HCT116 (cell line): ENCODE data around the gene DOLPP1. TPM values are rescaled to one million over a fixed set of nuclear protein-coding genes. Genes with fewer than 3 reads are reported as not detected.

Source experiments
- ATAC-seq: fragments of 200-7000 bp; cut with Tn5 transposase; 2 replicates; pipeline ENCODE4 v1.9.1; 2020; ENCODE audit warnings: mild to moderate bottlenecking, moderate library complexity
- BruUV-seq: library from RNA; stranded (reverse); fragments of 400-500 nt; replicated peaks from 2 replicates; lab custom pipeline; 2021; lab: Mats Ljungman, UMichigan
- CTCF ChIA-PET: fragments of 300-600 bp; sonication (Branson Sonifier 250); formaldehyde crosslinking; loops from one replicate; lab custom pipeline; 2021; ENCODE audit warnings: antibody characterized with exemption; lab: Charles Lee
- POLR2A ChIA-PET: fragments of 300-600, 350-600 bp; sonication (Branson Sonifier 250); formaldehyde crosslinking; loops from one replicate; lab custom pipeline; 2021; ENCODE audit warnings: antibody characterized with exemption; lab: Charles Lee
- RAD21 ChIA-PET, 2 experiments: fragments of 300-600 bp; sonication (Branson Sonifier 250); formaldehyde crosslinking; loops; one replicate each; lab custom pipeline; 2023; ENCODE audit warnings: low total read pairs in 2 of 2; ENCODE audit not compliant: uncharacterized antibody in 2 of 2, unreplicated experiment in 2 of 2, low non-redundant PET in 1 of 2; lab: Charles Lee
- DNase-seq: peaks from one replicate; pipeline ENCODE4 v3.0.0-alpha.2; 2010; ENCODE audit warnings: low read depth, low spot score
- H2AFZ ChIP-seq: fragments of 200-600 bp; shearing (Covaris generic), sonication (generic); 2 replicates; pipeline ENCODE4 v1.6.1; 2017; ENCODE audit warnings: low read depth, mixed run types, mixed read lengths, antibody characterized with exemption, low read length; ENCODE audit not compliant: poor library complexity, severe bottlenecking
- H3K27ac ChIP-seq: 2 replicates; pipeline ENCODE4 v1.5.1; 2012; ENCODE audit warnings: low read depth, low read length
- H3K27me3 ChIP-seq: fragments of 200-600 bp; sonication (generic); 2 replicates; pipeline ENCODE4 v1.6.1; 2016; ENCODE audit warnings: mixed run types, low read length, mixed read lengths; ENCODE audit not compliant: insufficient read depth
- H3K36me3 ChIP-seq, 2 experiments: fragments of 200-500 bp in 1 of 2; fragments of 200-600 bp in 1 of 2; sonication (Bioruptor generic) in 1 of 2; sonication (generic) in 1 of 2; 2 replicates each; pipeline versions ENCODE4 v1.5.1 to v1.6.1; 2014 to 2016; ENCODE audit warnings: low read length in 2 of 2, inconsistent platforms in 1 of 2, mixed read lengths in 1 of 2, mixed run types in 1 of 2; ENCODE audit not compliant: insufficient read depth in 2 of 2, control insufficient read depth in 1 of 2
- H3K4me1 ChIP-seq, 2 experiments: fragments of 200-600 bp in 1 of 2; sonication (generic) in 1 of 2; 2 replicates each; pipeline versions ENCODE4 v1.5.1 to v1.6.1; 2012 to 2017; ENCODE audit warnings: low read length in 2 of 2, inconsistent platforms in 1 of 2, mild to moderate bottlenecking in 1 of 2, mixed read lengths in 1 of 2, mixed run types in 1 of 2, moderate library complexity in 1 of 2; ENCODE audit not compliant: insufficient read depth in 2 of 2, control insufficient read depth in 1 of 2
- H3K4me2 ChIP-seq: fragments of 200-600 bp; sonication (generic); 2 replicates; pipeline ENCODE4 v1.6.1; 2017; ENCODE audit warnings: mixed run types, low read length, mixed read lengths
- H3K4me3 ChIP-seq, 2 experiments: fragments of 200-600 bp in 1 of 2; sonication (generic) in 1 of 2; replicated peaks in 1 of 2; 2 replicates each; pipeline ENCODE4 v1.5.1; 2011 to 2016; ENCODE audit warnings: low read length in 2 of 2, control low read depth in 1 of 2, low read depth in 1 of 2, mild to moderate bottlenecking in 1 of 2, mixed read lengths in 1 of 2, mixed run types in 1 of 2
- H3K79me2 ChIP-seq: fragments of 200-600 bp; sonication (generic); 2 replicates; pipeline ENCODE4 v1.6.1; 2017; ENCODE audit warnings: mild to moderate bottlenecking, mixed run types, low read length, moderate library complexity, mixed read lengths; ENCODE audit not compliant: insufficient read depth
- H3K9ac ChIP-seq: fragments of 200-600 bp; sonication (generic); 2 replicates; pipeline ENCODE4 v1.6.1; 2016; ENCODE audit warnings: low read length, mixed read lengths
- H3K9me2 ChIP-seq: fragments of 200-600 bp; sonication (generic), shearing (Covaris generic); 2 replicates; pipeline ENCODE4 v1.6.1; 2017; ENCODE audit warnings: mixed run types, mild to moderate bottlenecking, moderate library complexity; ENCODE audit not compliant: insufficient read depth
- H3K9me3 ChIP-seq, 2 experiments: fragments of 200-500 bp in 1 of 2; fragments of 200-600 bp in 1 of 2; sonication (Bioruptor generic) in 1 of 2; sonication (generic) in 1 of 2; 2 replicates each; pipeline ENCODE4 v1.6.1; 2014 to 2017; ENCODE audit warnings: low read length in 2 of 2, mixed read lengths in 2 of 2, inconsistent platforms in 1 of 2, low read depth in 1 of 2, mild to moderate bottlenecking in 1 of 2, mixed run types in 1 of 2, moderate library complexity in 1 of 2; ENCODE audit not compliant: control insufficient read depth in 1 of 2, insufficient read depth in 1 of 2
- H4K20me1 ChIP-seq: fragments of 200-600 bp; sonication (generic), shearing (Covaris generic); 2 replicates; pipeline ENCODE4 v1.6.1; 2017; ENCODE audit warnings: mixed run types, mild to moderate bottlenecking, moderate library complexity; ENCODE audit not compliant: insufficient read depth
- ATF3 ChIP-seq: IDR thresholded peaks from 2 replicates; pipeline ENCODE4 v1.6.1; 2012
- CBX3 ChIP-seq: IDR thresholded peaks from 2 replicates; pipeline ENCODE4 v1.6.1; 2012; ENCODE audit warnings: low read depth
- CEBPB ChIP-seq: IDR thresholded peaks from 2 replicates; pipeline ENCODE4 v1.6.1; 2012; ENCODE audit warnings: low read depth
- CTCF ChIP-seq, 3 experiments: fragments of 200-600 bp in 1 of 3; sonication (generic) in 1 of 3; IDR thresholded peaks in 2 of 3; conservative IDR thresholded peaks in 1 of 3; 2 replicates each; pipeline ENCODE4 v1.5.1; 2012 to 2017; ENCODE audit warnings: low read depth in 2 of 3, low read length in 2 of 3, antibody characterized with exemption in 1 of 3, borderline replicate concordance in 1 of 3, control low read depth in 1 of 3, mild to moderate bottlenecking in 1 of 3, mixed read lengths in 1 of 3, mixed run types in 1 of 3, moderate library complexity in 1 of 3; ENCODE audit not compliant: insufficient read depth in 1 of 3
- EGR1 ChIP-seq: IDR thresholded peaks from 2 replicates; pipeline ENCODE4 v1.6.1; 2012; ENCODE audit warnings: low read depth
- ELF1 ChIP-seq: IDR thresholded peaks from 2 replicates; pipeline ENCODE4 v1.6.1; 2012; ENCODE audit warnings: low read depth, borderline replicate concordance
- EZH2 ChIP-seq: fragments of 200-600 bp; sonication (generic); IDR thresholded peaks from 2 replicates; pipeline ENCODE4 v1.6.1; 2017; ENCODE audit warnings: antibody characterized with exemption, mixed run types
- EZH2phosphoT487 ChIP-seq: fragments of 200-600 bp; IDR thresholded peaks from 2 replicates; pipeline ENCODE4 v1.6.1; 2018; ENCODE audit warnings: antibody characterized with exemption, borderline replicate concordance
- FOSL1 ChIP-seq: IDR thresholded peaks from 2 replicates; pipeline ENCODE4 v1.6.1; 2012; ENCODE audit warnings: low read depth
- JUND ChIP-seq: IDR thresholded peaks from 2 replicates; pipeline ENCODE4 v1.6.1; 2012
- MAX ChIP-seq: IDR thresholded peaks from 2 replicates; pipeline ENCODE4 v1.6.1; 2012
- POLR2A ChIP-seq: IDR thresholded peaks from 2 replicates; pipeline ENCODE4 v1.7.0; 2011; ENCODE audit warnings: borderline replicate concordance; ENCODE audit not compliant: insufficient read depth, insufficient read length; ENCODE audit errors: extremely low read depth
- POLR2AphosphoS5 ChIP-seq: IDR thresholded peaks from 2 replicates; pipeline ENCODE4 v1.6.1; 2011; ENCODE audit warnings: mild to moderate bottlenecking, low read depth, low read length, moderate library complexity
- RAD21 ChIP-seq: IDR thresholded peaks from 2 replicates; pipeline ENCODE4 v1.6.1; 2012; ENCODE audit warnings: low read depth, mild to moderate bottlenecking
- REST ChIP-seq: IDR thresholded peaks from 2 replicates; pipeline ENCODE4 v1.6.1; 2012; ENCODE audit warnings: low read depth
- SIN3A ChIP-seq: IDR thresholded peaks from 2 replicates; pipeline ENCODE4 v1.6.1; 2012; ENCODE audit warnings: low read depth
- TCF7L2 ChIP-seq: IDR thresholded peaks from 2 replicates; pipeline ENCODE4 v1.7.0; 2011; ENCODE audit warnings: borderline replicate concordance, inconsistent platforms; ENCODE audit not compliant: insufficient read depth, insufficient read length; ENCODE audit errors: extremely low read depth
- YY1 ChIP-seq: IDR thresholded peaks from 2 replicates; pipeline ENCODE4 v1.6.1; 2011; ENCODE audit warnings: low read length, low read depth, moderate library complexity, mild to moderate bottlenecking; ENCODE audit not compliant: insufficient replicate concordance; ENCODE audit errors: extremely low read depth
- ZBTB33 ChIP-seq: IDR thresholded peaks from 2 replicates; pipeline ENCODE4 v1.6.1; 2011; ENCODE audit warnings: mild to moderate bottlenecking, low read length, moderate library complexity; ENCODE audit not compliant: insufficient replicate concordance; ENCODE audit errors: extremely low read depth
- intact Hi-C: fragments of 100-400 bp; cut with micrococcal nuclease; formaldehyde crosslinking; loops from 2 replicates; pipeline ENCODE4 v1.10.0; 2022
- total RNA-seq: library from RNA; stranded (reverse); gene quantifications from one replicate; pipeline ENCODE4 v1.2.1, GENCODE V29; 2021; ENCODE audit not compliant: unreplicated experiment

DOLPP1 gene
- total RNA-seq, 1 experiment from 2014 or later, result 17.4 TPM

GRCh38 chr9:129095908-129096307 lies 15.0 kb downstream of the DOLPP1 start:
- no peaks in the 10 kb centered on the region for H4K20me1 ChIP-seq
- H3K36me3 ChIP-seq, result no peaks in the 10 kb centered on the region; a peak in 1 of 4 replicates
- no peak overlapping the region for H3K4me3 ChIP-seq
- TF ChIP-seq ATF3 (no peak), ELF1 (no peak), CTCF (IDR thresholded peaks at IDR 0.05 in 2 of 3, conservative IDR thresholded peaks at IDR 0.05 in 1 of 3; ENCODE audit: borderline replicate concordance in 1 of 3, insufficient read depth in 1 of 3, low read depth in 2 of 3, low read length in 2 of 3) (no peak), FOSL1 (no peak), TCF7L2 (no peak), RAD21 (no peak), MAX (no peak), POLR2A (no peak), REST (no peak), ZBTB33 (no peak), CEBPB (no peak), EZH2phosphoT487 (no peak), POLR2AphosphoS5 (no peak), JUND (no peak), CBX3 (no peak), YY1 (no peak), SIN3A (no peak), EZH2 (no peak), EGR1 (no peak)
- no peaks in the 10 kb centered on the region for H3K9me3 ChIP-seq
- no peaks in the 10 kb centered on the region for H3K4me1 ChIP-seq
- no peaks in the 10 kb centered on the region for H3K79me2 ChIP-seq
- RAD21 ChIA-PET, result no interaction called here
- intact Hi-C loops, result no loop called here
- no peak overlapping the region for H3K27ac ChIP-seq
- BruUV-seq, result no TSS peak
- H3K4me2 ChIP-seq, result no peak overlapping the region
- H2AFZ ChIP-seq, result no peak overlapping the region
- CTCF ChIA-PET, result no interaction called here
- H3K9me2 ChIP-seq, result no peaks in the 10 kb centered on the region
- no peaks in the 10 kb centered on the region for H3K27me3 ChIP-seq
- H3K9ac ChIP-seq, result no peak overlapping the region
- POLR2A ChIA-PET, result no interaction called here
- DNase-seq, result no peak
- no peak for ATAC-seq
